HG02759 (cell line): ENCODE measurements around the gene MTMR3.
"Not testable (repeated sequence)": the region's sequence is repeated elsewhere in the genome, so short reads cannot be mapped to it uniquely, and the experiment has no call there.

Experiments used
- ATAC-seq: cut with Tn5 transposase; IDR thresholded peaks from one replicate; pipeline ENCODE4 v1.9.1; 2021; ENCODE audit warnings: mild to moderate bottlenecking, moderate library complexity; ENCODE audit not compliant: unreplicated experiment

Gene MTMR3

GRCh38 chr22:29954203-29954855 lies 71.4 kb downstream of the MTMR3 start:
- ATAC-seq = no peak

GRCh38 chr22:29956680-29957079 lies 73.7 kb downstream of the MTMR3 start:
- no peak for ATAC-seq

- no peak for ATAC-seq
Observed at GRCh38 chr22:29958170-29958569, 75.2 kb downstream of the MTMR3 start.

- ATAC-seq = no peak
Observed at GRCh38 chr22:29964776-29965175, 81.8 kb downstream of the MTMR3 start.

- no peak for ATAC-seq
Observed at GRCh38 chr22:29967461-29967860, 84.5 kb downstream of the MTMR3 start.

GRCh38 chr22:29971607-29972006 lies 88.6 kb downstream of the MTMR3 start:
- no peak for ATAC-seq

GRCh38 chr22:29972121-29972520 lies 89.1 kb downstream of the MTMR3 start:
- ATAC-seq = no peak

GRCh38 chr22:29973269-29973668 lies 90.3 kb downstream of the MTMR3 start:
- no peak for ATAC-seq

GRCh38 chr22:29973680-29974079 lies 90.7 kb downstream of the MTMR3 start:
- ATAC-seq = not testable (repeated sequence)

GRCh38 chr22:29975494-29975893 lies 92.5 kb downstream of the MTMR3 start:
- no peak for ATAC-seq

- no peak for ATAC-seq
Observed at GRCh38 chr22:29977107-29977506, 94.1 kb downstream of the MTMR3 start.

GRCh38 chr22:29979777-29980321 lies 96.9 kb downstream of the MTMR3 start:
- peak; percentile 56 for ATAC-seq

- ATAC-seq = no peak
Observed at GRCh38 chr22:29983296-29983917, 100.4 kb downstream of the MTMR3 start.

GRCh38 chr22:29985912-29986311 lies 102.9 kb downstream of the MTMR3 start:
- ATAC-seq = no peak

- ATAC-seq = no peak
Observed at GRCh38 chr22:29987137-29987536, 104.2 kb downstream of the MTMR3 start.

- no peak for ATAC-seq
Observed at GRCh38 chr22:29988719-29989118, 105.7 kb downstream of the MTMR3 start.

- ATAC-seq = no peak
Observed at GRCh38 chr22:29989446-29989845, 106.5 kb downstream of the MTMR3 start.

- ATAC-seq = no peak
Observed at GRCh38 chr22:29992341-29993275, 109.6 kb downstream of the MTMR3 start.

- ATAC-seq = no peak
Observed at GRCh38 chr22:29994027-29994715, 111.2 kb downstream of the MTMR3 start.

GRCh38 chr22:29994943-29995342 lies 112.0 kb downstream of the MTMR3 start:
- ATAC-seq = no peak

- no peak for ATAC-seq
Observed at GRCh38 chr22:29997107-29997506, 114.1 kb downstream of the MTMR3 start.
